ENCODE measurements around the gene PCP2.

Gene PCP2

GRCh38 chr19:7670790-7671189, 37.3 kb upstream of the PCP2 start:
- TF ChIP-seq POLR2A (IDR thresholded peaks at IDR 0.05; ENCODE audit: low read length) (no peak), GATA1 (IDR thresholded peaks at IDR 0.05; ENCODE audit: low read depth, low read length) (no peak)
- no peak for DNase-seq

DNA sequence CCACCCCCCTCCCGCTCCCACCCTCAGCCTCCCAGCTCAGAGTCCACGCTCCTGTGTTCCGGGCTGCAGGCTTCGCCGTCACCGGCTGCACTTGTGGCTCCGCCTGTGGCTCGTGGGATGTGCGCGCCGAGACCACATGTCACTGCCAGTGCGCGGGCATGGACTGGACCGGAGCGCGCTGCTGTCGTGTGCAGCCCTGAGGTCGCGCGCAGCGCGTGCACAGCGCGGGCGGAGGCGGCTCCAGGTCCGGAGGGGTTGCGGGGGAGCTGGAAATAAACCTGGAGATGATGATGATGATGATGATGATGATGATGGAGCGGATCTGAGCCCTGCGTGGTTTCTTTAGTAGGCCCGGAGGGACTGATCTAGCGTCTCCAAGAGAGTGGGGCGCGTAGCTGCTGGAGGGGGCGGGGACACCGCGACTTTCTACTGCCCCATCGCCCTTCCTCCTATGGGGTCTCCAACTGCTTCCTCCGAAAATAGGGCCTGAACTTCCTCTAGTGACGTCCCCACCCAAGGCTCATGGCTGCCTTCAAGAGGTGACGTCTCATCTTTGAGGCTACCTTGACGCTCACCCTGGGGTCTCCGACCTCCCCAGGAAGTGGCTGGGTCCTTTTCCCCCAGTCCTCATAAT, 36.7 kb upstream of the PCP2 start:
- TF ChIP-seq GATA1 (IDR thresholded peaks at IDR 0.05; ENCODE audit: low read depth, low read length) = no peak
- TF ChIP-seq POLR2A (IDR thresholded peaks at IDR 0.05; ENCODE audit: low read length) = no peak
- no peak for DNase-seq

DNA sequence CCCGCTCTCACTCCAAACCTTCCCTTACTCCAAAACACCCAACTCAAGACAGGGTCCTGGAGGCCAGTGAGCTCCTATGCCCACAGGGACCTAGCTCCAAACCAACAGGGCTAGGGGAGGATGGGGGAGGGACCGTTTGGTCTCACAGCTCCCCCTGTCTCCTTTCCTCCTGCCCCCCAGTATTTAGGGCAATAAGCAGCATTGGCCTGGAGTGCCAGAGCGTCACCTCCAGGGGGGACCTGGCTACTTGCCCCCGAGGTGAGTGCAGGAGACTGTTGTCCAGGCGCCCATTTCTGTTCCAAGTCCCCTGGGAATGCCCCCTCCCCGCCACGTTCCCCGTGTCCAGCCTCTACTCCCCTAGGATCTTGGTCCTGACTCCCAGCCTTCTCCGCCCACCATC, 36.1 kb upstream of the PCP2 start:
- DNase-seq = no peak

GRCh38 chr19:7668842-7669241, 35.3 kb upstream of the PCP2 start, which contains the start of gene RETN:
Gene RETN (plus strand): TSS chr19:7669049. CDS start chr19:7669327, 278 bp downstream.
- DNase-seq = no peak
- TF ChIP-seq POLR2A (IDR thresholded peaks at IDR 0.05; ENCODE audit: low read length) (no peak), GATA1 (IDR thresholded peaks at IDR 0.05; ENCODE audit: low read depth, low read length) (no peak)

More for the DNA sequence above, 36.1 kb upstream of the PCP2 start:
- TF ChIP-seq GATA1 (IDR thresholded peaks at IDR 0.05; ENCODE audit: low read depth, low read length) (no peak), POLR2A (IDR thresholded peaks at IDR 0.05; ENCODE audit: low read length) (no peak)

DNA sequence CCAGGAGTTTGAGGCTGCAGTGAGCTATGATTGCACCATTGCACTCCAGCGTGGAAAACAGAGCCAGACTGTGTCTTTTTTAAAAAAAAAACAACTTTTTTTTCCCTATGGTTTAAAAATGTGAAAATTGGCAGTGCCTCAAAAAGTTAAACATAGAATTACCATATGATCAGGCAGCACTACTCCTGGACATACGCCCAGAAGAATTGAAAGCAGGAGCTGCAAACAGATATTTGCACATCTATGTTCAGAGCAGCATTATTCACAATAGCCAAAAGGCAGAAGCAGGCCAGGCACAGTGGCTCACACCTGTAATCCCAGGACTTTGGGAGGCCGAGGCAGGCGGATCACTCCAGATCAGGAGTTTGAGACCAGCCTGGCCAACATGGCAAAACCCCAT, 31.6 kb upstream of the PCP2 start:
- no peak for DNase-seq
- no peak for TF ChIP-seq POLR2A (IDR thresholded peaks at IDR 0.05; ENCODE audit: low read length)
- no peak for TF ChIP-seq GATA1 (IDR thresholded peaks at IDR 0.05; ENCODE audit: low read depth, low read length)

- DNase-seq = no peak
- no peak for TF ChIP-seq POLR2A (IDR thresholded peaks at IDR 0.05; ENCODE audit: low read length)
- no peak for TF ChIP-seq GATA1 (IDR thresholded peaks at IDR 0.05; ENCODE audit: low read depth, low read length)
Observed at GRCh38 chr19:7663706-7664105, 30.2 kb upstream of the PCP2 start.

DNA sequence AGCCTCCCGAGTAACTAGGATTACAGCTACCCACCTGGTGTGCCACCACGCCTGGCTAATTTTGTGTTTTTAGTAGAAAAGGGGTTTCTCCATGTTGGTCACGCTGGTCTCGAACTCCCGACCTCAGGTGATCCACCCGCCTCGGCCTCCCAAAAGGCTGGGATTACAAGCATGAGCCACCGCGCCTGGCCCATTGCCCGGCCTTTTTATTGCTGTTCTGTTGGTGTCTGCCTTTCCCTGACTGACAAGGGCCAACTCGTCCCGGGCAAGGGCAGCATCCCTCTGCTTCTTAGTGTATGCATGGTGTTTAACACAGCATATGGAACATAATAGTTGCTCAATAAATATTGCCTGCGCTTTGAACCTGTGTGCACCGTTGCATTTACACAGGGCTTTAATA, 29.1 kb upstream of the PCP2 start:
- TF ChIP-seq GATA1 (IDR thresholded peaks at IDR 0.05; ENCODE audit: low read depth, low read length) (no peak), POLR2A (IDR thresholded peaks at IDR 0.05; ENCODE audit: low read length) (no peak)

GRCh38 chr19:7661744-7662538, 28.4 kb upstream of the PCP2 start:
- DNase-seq = no peak
- TF ChIP-seq GATA1 (IDR thresholded peaks at IDR 0.05; ENCODE audit: low read depth, low read length) (no peak), POLR2A (IDR thresholded peaks at IDR 0.05; ENCODE audit: low read length) (no peak)

More for the DNA sequence above, 29.1 kb upstream of the PCP2 start:
- no peak for DNase-seq

- DNase-seq = no peak
- TF ChIP-seq GATA1 (IDR thresholded peaks at IDR 0.05; ENCODE audit: low read depth, low read length) (no peak), POLR2A (IDR thresholded peaks at IDR 0.05; ENCODE audit: low read length) (no peak)
Observed at GRCh38 chr19:7658219-7658686, 24.7 kb upstream of the PCP2 start.

DNA sequence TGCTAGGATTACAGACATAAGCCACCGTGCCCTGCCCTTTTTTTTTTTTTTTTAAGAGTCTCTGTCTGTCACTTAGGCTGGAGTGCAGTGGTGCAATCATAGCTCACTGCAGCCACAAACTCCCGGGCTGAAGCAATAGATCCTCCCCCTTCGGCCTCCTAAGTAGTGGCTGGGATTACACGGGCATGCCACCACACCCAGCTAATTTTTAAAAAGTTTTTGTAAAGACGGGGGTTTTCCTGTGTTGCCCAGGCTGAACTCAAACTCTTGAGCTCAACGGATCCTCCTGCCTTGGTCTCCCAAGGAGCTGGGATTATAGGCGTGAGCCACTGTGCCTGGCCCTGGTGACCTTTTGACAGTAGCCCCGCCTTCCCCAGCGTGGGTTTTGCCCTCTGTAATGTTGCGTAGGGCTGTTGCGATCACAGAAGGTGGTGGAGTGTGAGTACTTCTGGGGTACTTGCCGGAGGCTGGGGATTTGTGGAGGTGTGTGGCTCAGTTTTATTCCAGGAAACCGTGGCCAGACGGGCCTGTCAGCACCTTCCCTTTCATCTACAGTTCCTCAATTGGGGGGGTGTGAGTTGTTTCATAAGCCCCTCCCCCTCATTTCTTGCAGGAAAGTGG, 23.7 kb upstream of the PCP2 start:
- no peak for DNase-seq
- TF ChIP-seq POLR2A (IDR thresholded peaks at IDR 0.05; ENCODE audit: low read length) (no peak), GATA1 (IDR thresholded peaks at IDR 0.05; ENCODE audit: low read depth, low read length) (no peak)

GRCh38 chr19:7655581-7655980, 22.1 kb upstream of the PCP2 start:
- TF ChIP-seq POLR2A (IDR thresholded peaks at IDR 0.05; ENCODE audit: low read length) (no peak), GATA1 (IDR thresholded peaks at IDR 0.05; ENCODE audit: low read depth, low read length) (no peak)
- no peak for DNase-seq

GRCh38 chr19:7654401-7654800, 20.9 kb upstream of the PCP2 start:
- TF ChIP-seq GATA1 (IDR thresholded peaks at IDR 0.05; ENCODE audit: low read depth, low read length) (no peak), POLR2A (IDR thresholded peaks at IDR 0.05; ENCODE audit: low read length) (no peak)
- no peak for DNase-seq

DNA sequence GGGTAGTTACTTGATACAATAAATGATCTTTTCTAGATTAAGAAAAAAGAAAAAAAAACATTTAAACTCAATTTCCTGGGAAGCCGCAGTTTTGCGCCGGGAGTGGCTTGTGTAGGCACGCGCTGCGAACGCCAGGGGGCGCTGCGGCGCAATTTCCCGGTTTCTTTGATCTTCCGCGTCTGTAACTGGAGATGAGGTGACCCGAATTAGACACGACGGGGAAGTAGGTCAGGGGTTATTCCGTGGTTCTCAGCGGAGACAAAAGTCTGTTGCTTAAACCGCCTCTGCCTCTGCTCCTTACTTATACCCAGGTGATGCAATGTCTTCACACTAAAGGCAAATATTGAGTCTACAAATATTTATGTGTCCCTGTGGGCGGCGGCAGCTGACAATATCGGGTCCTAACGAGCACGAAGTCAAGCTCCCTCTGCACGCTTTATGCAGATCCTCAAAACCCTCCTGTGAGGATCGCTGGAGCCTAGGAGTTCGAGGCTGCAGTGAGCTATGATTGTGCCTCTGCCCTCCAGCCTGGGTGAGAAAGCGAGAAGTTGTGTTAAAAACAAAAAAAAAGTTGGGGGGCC, 18.6 kb upstream of the PCP2 start:
- TF ChIP-seq POLR2A (IDR thresholded peaks at IDR 0.05; ENCODE audit: low read length) (peak; percentile 19), GATA1 (IDR thresholded peaks at IDR 0.05; ENCODE audit: low read depth, low read length) (no peak)
- DNase-seq = peak; percentile 82 to 89

- DNase-seq = no peak
- no peak for TF ChIP-seq GATA1 (IDR thresholded peaks at IDR 0.05; ENCODE audit: low read depth, low read length)
Observed at GRCh38 chr19:7650148-7650547, 16.6 kb upstream of the PCP2 start.

Data from erythroblast (primary cell).